HepG2 (cell line): ENCODE measurements around the gene GTF3A. TPM values are rescaled to one million over a fixed set of nuclear protein-coding genes. Genes with fewer than 3 reads are reported as not detected.
A peak's percentile ranks its signal among the peaks of the same experiment; 100 is the strongest.

Experiments
- DRAP1 ChIP-seq: IDR thresholded peaks from 2 replicates; pipeline ENCODE4 v1.6.1; 2016; ENCODE audit warnings: missing genetic modification reagents, missing compliant biosample characterization
- EP300 ChIP-seq, 3 experiments: sonication (generic) in 1 of 3; formaldehyde crosslinking in 1 of 3; IDR thresholded peaks; 2 replicates each; pipeline versions ENCODE4 v1.5.1 to v1.6.1; 2011 to 2020; ENCODE audit warnings: low read depth in 2 of 3, low read length in 2 of 3, borderline replicate concordance in 1 of 3, improper control_type of control experiment in 1 of 3, mild to moderate bottlenecking in 1 of 3, missing genetic modification reagents in 1 of 3, moderate library complexity in 1 of 3
- KDM5B ChIP-seq: sonication (generic); formaldehyde crosslinking; IDR thresholded peaks from 2 replicates; pipeline ENCODE4 v1.4.0; 2020; ENCODE audit warnings: missing genetic modification reagents, mild to moderate bottlenecking, borderline replicate concordance
- NFYB ChIP-seq: sonication (generic); formaldehyde crosslinking; IDR thresholded peaks from 2 replicates; pipeline ENCODE4 v1.4.0; 2020; ENCODE audit warnings: missing genetic modification reagents
- RBM22 ChIP-seq: fragments of 200-400 bp; formaldehyde crosslinking; optimal IDR thresholded peaks from 2 replicates; pipeline ENCODE3; 2017; ENCODE audit warnings: mild to moderate bottlenecking, low read length, moderate library complexity
- YEATS2 ChIP-seq: sonication (generic); formaldehyde crosslinking; IDR thresholded peaks from 2 replicates; pipeline ENCODE4 v1.4.0; 2020; ENCODE audit warnings: missing genetic modification reagents, borderline replicate concordance
- ZNF44 ChIP-seq: sonication (generic); formaldehyde crosslinking; IDR thresholded peaks from 2 replicates; pipeline ENCODE4 v1.5.1; 2020; ENCODE audit warnings: mild to moderate bottlenecking, missing genetic modification reagents
- ZNF672 ChIP-seq: sonication (generic); formaldehyde crosslinking; IDR thresholded peaks from 2 replicates; pipeline ENCODE4 v1.8.1; 2022; ENCODE audit warnings: missing genetic modification reagents
- ZNF800 ChIP-seq: sonication (generic); formaldehyde crosslinking; IDR thresholded peaks from 2 replicates; pipeline ENCODE4 v1.4.0; 2020; ENCODE audit warnings: missing genetic modification reagents
- polyA plus RNA-seq, 8 experiments: library from polyadenylated mRNA; depleted of rRNA in 3 of 8; stranded (reverse) in 7 of 8; unstranded in 1 of 8; fragments of >200 nt; fragmentation: Illumina TruSeq in 4 of 8; extraction: Trizol in 4 of 8; gene quantifications; 2 replicates each; pipeline versions ENCODE4 v1.2.1 to v1.2.3, GENCODE V29; 2011 to 2016; ENCODE audit warnings: low read depth in 4 of 8, missing spikeins in 1 of 8, mixed read lengths in 1 of 8; ENCODE audit not compliant: insufficient read depth in 1 of 8
- total RNA-seq, 5 experiments: library from RNA; depleted of rRNA; stranded (reverse); fragments of >200 nt; fragmentation: Illumina TruSeq; extraction: Trizol; gene quantifications; 2 replicates each; pipeline ENCODE4 v1.2.3, GENCODE V29; 2016; ENCODE audit warnings: low read depth in 1 of 5
- TF ChIP-seq, protein P1 (sequence below): sonication (generic); formaldehyde crosslinking; IDR thresholded peaks from 2 replicates; pipeline ENCODE4 v1.4.0; 2020; ENCODE audit warnings: missing genetic modification reagents
- TF ChIP-seq, protein P2 (sequence below): sonication (generic); formaldehyde crosslinking; IDR thresholded peaks from 2 replicates; pipeline ENCODE4 v1.4.0; 2020; ENCODE audit warnings: mild to moderate bottlenecking, missing genetic modification reagents, borderline replicate concordance
- TF ChIP-seq, protein P3 (sequence below): sonication (generic); formaldehyde crosslinking; IDR thresholded peaks from 2 replicates; pipeline ENCODE4 v1.4.0; 2020; ENCODE audit warnings: missing genetic modification reagents

The GTF3A gene
- total and polyA plus RNA-seq, 2 of the 13 experiments (the other 11 are each of a cell fraction or from before 2014, with no cell fraction given), result 42.1 to 176 TPM

- TF ChIP-seq, protein P1, sequence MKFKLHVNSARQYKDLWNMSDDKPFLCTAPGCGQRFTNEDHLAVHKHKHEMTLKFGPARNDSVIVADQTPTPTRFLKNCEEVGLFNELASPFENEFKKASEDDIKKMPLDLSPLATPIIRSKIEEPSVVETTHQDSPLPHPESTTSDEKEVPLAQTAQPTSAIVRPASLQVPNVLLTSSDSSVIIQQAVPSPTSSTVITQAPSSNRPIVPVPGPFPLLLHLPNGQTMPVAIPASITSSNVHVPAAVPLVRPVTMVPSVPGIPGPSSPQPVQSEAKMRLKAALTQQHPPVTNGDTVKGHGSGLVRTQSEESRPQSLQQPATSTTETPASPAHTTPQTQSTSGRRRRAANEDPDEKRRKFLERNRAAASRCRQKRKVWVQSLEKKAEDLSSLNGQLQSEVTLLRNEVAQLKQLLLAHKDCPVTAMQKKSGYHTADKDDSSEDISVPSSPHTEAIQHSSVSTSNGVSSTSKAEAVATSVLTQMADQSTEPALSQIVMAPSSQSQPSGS (CRISPR knock-in tag), result peak; percentile 56; the same call in 1 of the 2 replicates
- TF ChIP-seq EP300 (IDR thresholded peaks at IDR 0.05; ENCODE audit: low read depth in 2 of 2, low read length in 2 of 2) (0 out of 4 replicates have a peak, but pooled peaks of 1 of the 2 experiments have one; percentile 28), EP300 (CRISPR knock-in tag; IDR thresholded peaks at IDR 0.05; ENCODE audit: borderline replicate concordance) (no peak), ZNF672 (CRISPR knock-in tag) (no peak), RBM22 (no peak), NFYB (CRISPR knock-in tag) (no peak; the same call in 1 of the 2 replicates), ZNF44 (CRISPR knock-in tag) (peak; percentile 97), ZNF800 (CRISPR knock-in tag) (peak; percentile 55), YEATS2 (peak; percentile 88), DRAP1 (CRISPR knock-in tag) (peak; percentile 89), KDM5B (CRISPR knock-in tag) (peak; percentile 79; the same call in 1 of the 2 replicates)
- TF ChIP-seq, protein P2, sequence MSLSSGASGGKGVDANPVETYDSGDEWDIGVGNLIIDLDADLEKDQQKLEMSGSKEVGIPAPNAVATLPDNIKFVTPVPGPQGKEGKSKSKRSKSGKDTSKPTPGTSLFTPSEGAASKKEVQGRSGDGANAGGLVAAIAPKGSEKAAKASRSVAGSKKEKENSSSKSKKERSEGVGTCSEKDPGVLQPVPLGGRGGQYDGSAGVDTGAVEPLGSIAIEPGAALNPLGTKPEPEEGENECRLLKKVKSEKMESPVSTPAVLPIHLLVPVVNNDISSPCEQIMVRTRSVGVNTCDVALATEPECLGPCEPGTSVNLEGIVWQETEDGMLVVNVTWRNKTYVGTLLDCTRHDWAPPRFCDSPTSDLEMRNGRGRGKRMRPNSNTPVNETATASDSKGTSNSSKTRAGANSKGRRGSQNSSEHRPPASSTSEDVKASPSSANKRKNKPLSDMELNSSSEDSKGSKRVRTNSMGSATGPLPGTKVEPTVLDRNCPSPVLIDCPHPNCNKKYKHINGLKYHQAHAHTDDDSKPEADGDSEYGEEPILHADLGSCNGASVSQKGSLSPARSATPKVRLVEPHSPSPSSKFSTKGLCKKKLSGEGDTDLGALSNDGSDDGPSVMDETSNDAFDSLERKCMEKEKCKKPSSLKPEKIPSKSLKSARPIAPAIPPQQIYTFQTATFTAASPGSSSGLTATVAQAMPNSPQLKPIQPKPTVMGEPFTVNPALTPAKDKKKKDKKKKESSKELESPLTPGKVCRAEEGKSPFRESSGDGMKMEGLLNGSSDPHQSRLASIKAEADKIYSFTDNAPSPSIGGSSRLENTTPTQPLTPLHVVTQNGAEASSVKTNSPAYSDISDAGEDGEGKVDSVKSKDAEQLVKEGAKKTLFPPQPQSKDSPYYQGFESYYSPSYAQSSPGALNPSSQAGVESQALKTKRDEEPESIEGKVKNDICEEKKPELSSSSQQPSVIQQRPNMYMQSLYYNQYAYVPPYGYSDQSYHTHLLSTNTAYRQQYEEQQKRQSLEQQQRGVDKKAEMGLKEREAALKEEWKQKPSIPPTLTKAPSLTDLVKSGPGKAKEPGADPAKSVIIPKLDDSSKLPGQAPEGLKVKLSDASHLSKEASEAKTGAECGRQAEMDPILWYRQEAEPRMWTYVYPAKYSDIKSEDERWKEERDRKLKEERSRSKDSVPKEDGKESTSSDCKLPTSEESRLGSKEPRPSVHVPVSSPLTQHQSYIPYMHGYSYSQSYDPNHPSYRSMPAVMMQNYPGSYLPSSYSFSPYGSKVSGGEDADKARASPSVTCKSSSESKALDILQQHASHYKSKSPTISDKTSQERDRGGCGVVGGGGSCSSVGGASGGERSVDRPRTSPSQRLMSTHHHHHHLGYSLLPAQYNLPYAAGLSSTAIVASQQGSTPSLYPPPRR (CRISPR knock-in tag), result peak; percentile 78
- TF ChIP-seq, protein P3, sequence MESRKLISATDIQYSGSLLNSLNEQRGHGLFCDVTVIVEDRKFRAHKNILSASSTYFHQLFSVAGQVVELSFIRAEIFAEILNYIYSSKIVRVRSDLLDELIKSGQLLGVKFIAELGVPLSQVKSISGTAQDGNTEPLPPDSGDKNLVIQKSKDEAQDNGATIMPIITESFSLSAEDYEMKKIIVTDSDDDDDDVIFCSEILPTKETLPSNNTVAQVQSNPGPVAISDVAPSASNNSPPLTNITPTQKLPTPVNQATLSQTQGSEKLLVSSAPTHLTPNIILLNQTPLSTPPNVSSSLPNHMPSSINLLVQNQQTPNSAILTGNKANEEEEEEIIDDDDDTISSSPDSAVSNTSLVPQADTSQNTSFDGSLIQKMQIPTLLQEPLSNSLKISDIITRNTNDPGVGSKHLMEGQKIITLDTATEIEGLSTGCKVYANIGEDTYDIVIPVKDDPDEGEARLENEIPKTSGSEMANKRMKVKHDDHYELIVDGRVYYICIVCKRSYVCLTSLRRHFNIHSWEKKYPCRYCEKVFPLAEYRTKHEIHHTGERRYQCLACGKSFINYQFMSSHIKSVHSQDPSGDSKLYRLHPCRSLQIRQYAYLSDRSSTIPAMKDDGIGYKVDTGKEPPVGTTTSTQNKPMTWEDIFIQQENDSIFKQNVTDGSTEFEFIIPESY (CRISPR knock-in tag), result 0 out of 2 replicates have a peak, but pooled peaks have one; percentile 2
Observed at GRCh38 chr13:27449936-27450828, 25.8 kb downstream of the GTF3A start, which contains the start of gene MTIF3 (continued).
